CD4-positive, alpha-beta T cell treated with Interleukin-4 for 1 hour (primary cell): ENCODE measurements around the gene ARMC3.
"Not testable (repeated sequence)": the region's sequence is repeated elsewhere in the genome, so short reads cannot be mapped to it uniquely, and the experiment has no call there.

Source experiments
- DNase-seq, 2 donors: peaks; one replicate each; pipeline ENCODE4 v3.0.0-alpha.2; 2020 to 2022

Gene ARMC3

GRCh38 chr10:23053036-23053435 is 125.2 kb downstream of the ARMC3 start:
- DNase-seq, result no peak

- DNase-seq, result no peak
Observed at GRCh38 chr10:23055424-23056185, 127.8 kb downstream of the ARMC3 start.

- DNase-seq, result no peak
Observed at GRCh38 chr10:23056186-23056579, 128.3 kb downstream of the ARMC3 start.

- DNase-seq, result no peak
Observed at GRCh38 chr10:23058366-23058765, 130.5 kb downstream of the ARMC3 start.

- no peak for DNase-seq
Observed at GRCh38 chr10:23060918-23061317, 133.1 kb downstream of the ARMC3 start.

- no peak for DNase-seq
Observed at GRCh38 chr10:23063045-23063972, 135.5 kb downstream of the ARMC3 start.

- DNase-seq, result no peak
Observed at GRCh38 chr10:23063973-23064812, 136.3 kb downstream of the ARMC3 start.

GRCh38 chr10:23064813-23065114 is 136.9 kb downstream of the ARMC3 start:
- DNase-seq, result not testable (repeated sequence)

- no peak for DNase-seq
Observed at GRCh38 chr10:23065181-23065948, 137.5 kb downstream of the ARMC3 start.

GRCh38 chr10:23067337-23067736 is 139.5 kb downstream of the ARMC3 start:
- no peak for DNase-seq

- DNase-seq, result peak; percentile 53 to 61
Observed at GRCh38 chr10:23067939-23068775, 140.3 kb downstream of the ARMC3 start.

GRCh38 chr10:23069019-23069815 is 141.4 kb downstream of the ARMC3 start:
- DNase-seq, result no peak

GRCh38 chr10:23070092-23070912 is 142.4 kb downstream of the ARMC3 start:
- DNase-seq, result not testable (repeated sequence)

GRCh38 chr10:23070913-23071218 is 143.0 kb downstream of the ARMC3 start:
- no peak for DNase-seq

GRCh38 chr10:23072593-23072992 is 144.7 kb downstream of the ARMC3 start:
- not testable (repeated sequence) for DNase-seq

- DNase-seq, result no peak
Observed at GRCh38 chr10:23073527-23073926, 145.7 kb downstream of the ARMC3 start.

GRCh38 chr10:23075672-23076071 is 147.8 kb downstream of the ARMC3 start:
- no peak for DNase-seq

- no peak for DNase-seq
Observed at GRCh38 chr10:23078114-23078513, 150.3 kb downstream of the ARMC3 start.

GRCh38 chr10:23079700-23080099 is 151.8 kb downstream of the ARMC3 start:
- DNase-seq, result no peak

GRCh38 chr10:23080262-23080661 is 152.4 kb downstream of the ARMC3 start:
- no peak for DNase-seq
